IPS-20b (cell line): ENCODE data around the gene WNT7B.

Experiments used
- H3K27ac ChIP-seq: one replicate; pipeline ENCODE4 v1.5.1; 2013; ENCODE audit warnings: low read length
- H3K27me3 ChIP-seq: 2 replicates; pipeline ENCODE4 v1.6.1; 2013; ENCODE audit warnings: mild to moderate bottlenecking, low read length, inconsistent platforms; ENCODE audit not compliant: insufficient read depth
- H3K36me3 ChIP-seq: 2 replicates; pipeline ENCODE4 v1.6.1; 2013; ENCODE audit warnings: low read depth, mild to moderate bottlenecking, inconsistent platforms, low read length, moderate library complexity; ENCODE audit not compliant: insufficient read depth
- H3K4me1 ChIP-seq: 2 replicates; pipeline ENCODE4 v1.6.1; 2013; ENCODE audit warnings: mild to moderate bottlenecking, control low read depth, inconsistent platforms, low read length, moderate library complexity; ENCODE audit not compliant: insufficient read depth
- H3K4me3 ChIP-seq: 2 replicates; pipeline ENCODE4 v1.5.1; 2013; ENCODE audit warnings: mild to moderate bottlenecking, low read length, inconsistent platforms
- H3K9ac ChIP-seq: 2 replicates; pipeline ENCODE4 v1.6.1; 2013; ENCODE audit warnings: low read depth, mild to moderate bottlenecking, inconsistent platforms, low read length, moderate library complexity
- H3K9me3 ChIP-seq: 2 replicates; pipeline ENCODE4 v1.6.1; 2013; ENCODE audit warnings: mild to moderate bottlenecking, low read depth, low read length, inconsistent platforms; ENCODE audit not compliant: insufficient read depth

WNT7B gene

GRCh38 chr22:46013460-46014416 lies 36.8 kb upstream of the WNT7B start:
- peaks cover 4% of the 10 kb centered on the region; the same call in 1 of the 2 replicates for H3K4me1 ChIP-seq
- peak overlapping the region; percentile 46 for H3K27ac ChIP-seq
- H3K4me3 ChIP-seq, result peak overlapping the region; percentile 78

GRCh38 chr22:46012881-46013281 lies 35.9 kb upstream of the WNT7B start:
- peak overlapping the region; percentile 46 for H3K27ac ChIP-seq
- H3K9me3 ChIP-seq, result no peaks in the 10 kb centered on the region
- no peaks in the 10 kb centered on the region for H3K36me3 ChIP-seq
- H3K27me3 ChIP-seq, result no peaks in the 10 kb centered on the region
- peaks cover 4% of the 10 kb centered on the region; the same call in 1 of the 2 replicates for H3K4me1 ChIP-seq
- H3K4me3 ChIP-seq, result peak overlapping the region; percentile 78; the same call in 1 of the 2 replicates
- peak overlapping the region; percentile 80; the same call in 1 of the 2 replicates for H3K9ac ChIP-seq

More at GRCh38 chr22:46013460-46014416, 36.8 kb upstream of the WNT7B start:
- no peaks in the 10 kb centered on the region for H3K36me3 ChIP-seq
- H3K27me3 ChIP-seq, result no peaks in the 10 kb centered on the region
- H3K9me3 ChIP-seq, result no peaks in the 10 kb centered on the region
- H3K9ac ChIP-seq, result peak overlapping the region; percentile 80

GRCh38 chr22:46012182-46012880 lies 35.4 kb upstream of the WNT7B start:
- no peak overlapping the region for H3K9ac ChIP-seq
- no peaks in the 10 kb centered on the region for H3K36me3 ChIP-seq
- H3K4me1 ChIP-seq, result peaks cover 4% of the 10 kb centered on the region; the same call in 1 of the 2 replicates
- no peak overlapping the region for H3K4me3 ChIP-seq
- no peaks in the 10 kb centered on the region for H3K9me3 ChIP-seq
- no peaks in the 10 kb centered on the region for H3K27me3 ChIP-seq
- no peak overlapping the region for H3K27ac ChIP-seq

GRCh38 chr22:46011627-46012181 lies 34.7 kb upstream of the WNT7B start:
- Histone ChIP-seq H3K27me3 (no peaks in the 10 kb centered on the region), H3K27ac (no peak overlapping the region), H3K4me3 (no peak overlapping the region), H3K9ac (no peak overlapping the region), H3K4me1 (peaks cover 4% of the 10 kb centered on the region; the same call in 1 of the 2 replicates), H3K36me3 (no peaks in the 10 kb centered on the region), H3K9me3 (no peaks in the 10 kb centered on the region)

GRCh38 chr22:46010951-46011626 lies 34.1 kb upstream of the WNT7B start:
- Histone ChIP-seq H3K9ac (no peak overlapping the region), H3K36me3 (no peaks in the 10 kb centered on the region), H3K27me3 (no peaks in the 10 kb centered on the region), H3K9me3 (no peaks in the 10 kb centered on the region), H3K27ac (no peak overlapping the region), H3K4me3 (no peak overlapping the region), H3K4me1 (peaks cover 4% of the 10 kb centered on the region; the same call in 1 of the 2 replicates)

- Histone ChIP-seq H3K4me3 (no peak overlapping the region), H3K27ac (no peak overlapping the region), H3K9ac (no peak overlapping the region), H3K9me3 (no peaks in the 10 kb centered on the region), H3K36me3 (no peaks in the 10 kb centered on the region), H3K4me1 (peaks cover 4% of the 10 kb centered on the region; the same call in 1 of the 2 replicates), H3K27me3 (no peaks in the 10 kb centered on the region)
Observed at GRCh38 chr22:46010207-46010867, 33.4 kb upstream of the WNT7B start.

- Histone ChIP-seq H3K27me3 (no peaks in the 10 kb centered on the region), H3K9ac (no peak overlapping the region), H3K9me3 (no peaks in the 10 kb centered on the region), H3K36me3 (no peaks in the 10 kb centered on the region), H3K4me1 (peaks cover 4% of the 10 kb centered on the region; the same call in 1 of the 2 replicates), H3K27ac (no peak overlapping the region), H3K4me3 (no peak overlapping the region)
Observed at GRCh38 chr22:46009730-46010129, 32.8 kb upstream of the WNT7B start.

- Histone ChIP-seq H3K27ac (no peak overlapping the region), H3K9ac (no peak overlapping the region), H3K9me3 (no peaks in the 10 kb centered on the region), H3K4me1 (peaks cover 4% of the 10 kb centered on the region; the same call in 1 of the 2 replicates), H3K4me3 (no peak overlapping the region), H3K27me3 (no peaks in the 10 kb centered on the region), H3K36me3 (no peaks in the 10 kb centered on the region)
Observed at GRCh38 chr22:46008836-46009596, 32.1 kb upstream of the WNT7B start.

GRCh38 chr22:46008291-46008690 lies 31.3 kb upstream of the WNT7B start:
- Histone ChIP-seq H3K4me1 (peaks cover 4% of the 10 kb centered on the region; the same call in 1 of the 2 replicates), H3K9ac (no peak overlapping the region), H3K9me3 (no peaks in the 10 kb centered on the region), H3K27me3 (no peaks in the 10 kb centered on the region), H3K36me3 (no peaks in the 10 kb centered on the region), H3K4me3 (no peak overlapping the region), H3K27ac (no peak overlapping the region)

- Histone ChIP-seq H3K9ac (no peak overlapping the region), H3K27ac (no peak overlapping the region), H3K4me3 (no peak overlapping the region)
Observed at GRCh38 chr22:46007848-46008261, 30.9 kb upstream of the WNT7B start.

More at GRCh38 chr22:46007848-46008261, 30.9 kb upstream of the WNT7B start:
- Histone ChIP-seq H3K9me3 (no peaks in the 10 kb centered on the region), H3K36me3 (no peaks in the 10 kb centered on the region), H3K27me3 (no peaks in the 10 kb centered on the region), H3K4me1 (no peaks in the 10 kb centered on the region)
